ENCODE results near the gene IGIP. TPM values are rescaled to one million over a fixed set of nuclear protein-coding genes. Genes with fewer than 3 reads are reported as not detected.

The IGIP gene
- total RNA-seq, 2 experiments from 2014 or later: 1.3 to 1.5 TPM

DNA sequence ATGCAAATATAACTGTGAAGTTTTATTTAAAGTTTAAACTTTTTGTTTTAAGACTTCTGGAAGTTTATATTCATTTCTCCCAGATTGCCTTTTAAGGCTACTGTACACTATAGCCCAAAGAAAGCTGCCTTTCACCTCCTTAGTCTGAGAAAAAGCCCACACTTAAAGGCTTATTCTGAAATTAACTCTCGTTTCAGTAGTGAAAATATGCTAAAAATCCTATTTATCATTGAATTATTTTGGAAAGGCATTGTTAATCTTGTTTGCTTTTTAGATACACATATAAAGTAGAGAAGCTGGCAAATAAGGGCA, 15.1 kb upstream of the IGIP start:
- H3K27me3 Mint-ChIP-seq: peaks cover 22% of the 10 kb centered on the region
- H3K27ac Mint-ChIP-seq: no peak overlapping the region
- no peak overlapping the region for H3K4me3 Mint-ChIP-seq
- peaks cover 51% of the 10 kb centered on the region for H3K4me1 Mint-ChIP-seq (ENCODE audit: low read depth)
- peaks cover 10% of the 10 kb centered on the region for H3K36me3 Mint-ChIP-seq (ENCODE audit: low read depth)
- ATAC-seq: no peak
- TF ChIP-seq, protein P1, sequence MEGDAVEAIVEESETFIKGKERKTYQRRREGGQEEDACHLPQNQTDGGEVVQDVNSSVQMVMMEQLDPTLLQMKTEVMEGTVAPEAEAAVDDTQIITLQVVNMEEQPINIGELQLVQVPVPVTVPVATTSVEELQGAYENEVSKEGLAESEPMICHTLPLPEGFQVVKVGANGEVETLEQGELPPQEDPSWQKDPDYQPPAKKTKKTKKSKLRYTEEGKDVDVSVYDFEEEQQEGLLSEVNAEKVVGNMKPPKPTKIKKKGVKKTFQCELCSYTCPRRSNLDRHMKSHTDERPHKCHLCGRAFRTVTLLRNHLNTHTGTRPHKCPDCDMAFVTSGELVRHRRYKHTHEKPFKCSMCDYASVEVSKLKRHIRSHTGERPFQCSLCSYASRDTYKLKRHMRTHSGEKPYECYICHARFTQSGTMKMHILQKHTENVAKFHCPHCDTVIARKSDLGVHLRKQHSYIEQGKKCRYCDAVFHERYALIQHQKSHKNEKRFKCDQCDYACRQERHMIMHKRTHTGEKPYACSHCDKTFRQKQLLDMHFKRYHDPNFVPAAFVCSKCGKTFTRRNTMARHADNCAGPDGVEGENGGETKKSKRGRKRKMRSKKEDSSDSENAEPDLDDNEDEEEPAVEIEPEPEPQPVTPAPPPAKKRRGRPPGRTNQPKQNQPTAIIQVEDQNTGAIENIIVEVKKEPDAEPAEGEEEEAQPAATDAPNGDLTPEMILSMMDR (IDR thresholded peaks at IDR 0.05): no peak
- DNase-seq: no peak
- ChIA-PET CTCF (interaction anchor here (1.8 to 2.0 kb wide), 2 partner anchors 21 to 34 kb away, joined by 5 to 8 read pairs; no protein-coding TSS in a partner anchor), POLR2A (no interaction called here)
- H3K9me3 Mint-ChIP-seq: no peaks in the 10 kb centered on the region
- intact Hi-C loops (cut with micrococcal nuclease): no loop called here

DNA sequence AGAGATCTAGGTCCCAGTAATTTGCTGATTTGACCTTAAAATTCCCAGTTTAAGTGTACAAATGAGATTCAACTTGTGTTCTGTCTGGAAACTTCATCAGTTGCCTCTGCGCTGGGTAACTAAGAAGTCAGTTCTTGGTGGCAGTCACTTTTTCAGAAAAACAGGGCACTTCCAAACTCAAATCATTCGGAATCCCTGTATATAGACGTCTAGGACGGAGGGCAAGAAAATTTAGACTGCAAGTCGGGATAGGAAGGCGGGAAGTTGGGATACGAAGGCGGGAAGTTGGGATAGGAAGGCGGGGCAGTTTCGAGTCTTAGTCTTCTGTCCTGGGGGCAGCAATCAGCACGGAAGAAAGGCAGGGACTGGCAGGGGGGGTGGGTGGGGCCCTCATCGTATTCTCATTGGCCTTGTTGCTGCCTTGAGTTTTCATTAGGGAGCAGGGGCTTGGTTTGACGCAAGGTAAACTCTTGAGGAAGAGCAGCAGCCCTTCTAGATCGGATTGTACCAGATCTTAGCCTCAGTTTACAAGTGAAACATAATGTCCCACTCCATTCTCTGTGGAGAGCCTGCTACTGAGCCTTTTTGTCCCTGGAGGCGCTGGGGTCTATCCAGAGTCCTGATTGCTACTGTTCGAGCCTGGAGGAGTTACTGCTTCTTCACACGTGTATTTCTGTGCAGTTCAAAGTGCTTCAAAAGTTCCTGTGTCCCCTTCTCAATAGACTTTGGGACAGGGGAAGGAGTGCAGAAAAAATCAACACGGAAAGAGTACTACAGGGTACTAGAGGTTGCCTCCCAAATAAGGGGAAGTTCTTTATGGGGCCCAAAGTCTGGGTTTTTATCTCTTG, 14.5 kb upstream of the IGIP start:
- intact Hi-C loops (cut with micrococcal nuclease): no loop called here
- H3K4me1 Mint-ChIP-seq (ENCODE audit: low read depth): peaks cover 54% of the 10 kb centered on the region
- H3K4me3 Mint-ChIP-seq: no peak overlapping the region
- TF ChIP-seq, protein P1 (IDR thresholded peaks at IDR 0.05): no peak
- no peak overlapping the region for H3K27ac Mint-ChIP-seq
- DNase-seq (no peak), ATAC-seq (no peak)
- H3K27me3 Mint-ChIP-seq: peaks cover 22% of the 10 kb centered on the region
- ChIA-PET CTCF (interaction anchor here (7.8 kb wide), 1 partner anchor 33 kb away, joined by 91 read pairs; no protein-coding TSS in a partner anchor), POLR2A (interaction anchor here (1.9 kb wide), 1 partner anchor 11 kb away, joined by 7 read pairs; no protein-coding TSS in a partner anchor)
- H3K9me3 Mint-ChIP-seq: no peaks in the 10 kb centered on the region
- peaks cover 10% of the 10 kb centered on the region for H3K36me3 Mint-ChIP-seq (ENCODE audit: low read depth)

DNA sequence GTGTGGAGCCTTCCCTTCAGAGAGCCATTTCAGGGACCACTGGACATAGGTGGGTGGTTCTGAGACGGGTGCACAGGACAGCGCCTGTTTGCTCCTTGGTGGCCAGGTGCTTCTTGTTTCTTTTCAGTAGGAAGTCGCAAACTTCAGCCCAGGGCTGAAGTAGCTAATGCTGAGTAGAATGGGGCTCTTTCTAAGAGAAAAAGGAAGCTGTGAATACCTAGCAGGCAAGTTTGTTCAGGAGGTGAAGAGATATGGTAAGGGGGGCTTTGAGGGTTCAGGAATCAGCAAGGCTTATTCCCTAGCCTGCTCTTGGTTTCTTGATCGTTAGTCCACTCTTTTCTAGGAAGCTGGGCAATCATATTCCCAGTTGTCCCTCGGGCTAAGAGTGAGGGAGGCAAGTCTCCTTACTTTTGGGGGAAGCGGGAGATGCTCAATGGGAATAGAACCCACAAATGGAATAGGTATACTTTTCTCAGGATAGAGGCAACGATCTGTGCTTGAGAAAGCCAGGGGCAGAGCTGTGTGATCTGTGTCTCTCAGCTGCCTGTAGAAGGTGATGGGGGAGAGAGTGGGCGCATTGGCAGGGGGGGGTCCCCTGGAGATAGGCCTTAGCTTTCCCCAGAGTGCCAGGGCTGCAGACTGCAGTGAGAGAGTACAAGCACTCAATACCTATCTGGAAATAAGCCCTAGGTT, 13.7 kb upstream of the IGIP start:
- H3K27me3 Mint-ChIP-seq: peaks cover 22% of the 10 kb centered on the region

DNA sequence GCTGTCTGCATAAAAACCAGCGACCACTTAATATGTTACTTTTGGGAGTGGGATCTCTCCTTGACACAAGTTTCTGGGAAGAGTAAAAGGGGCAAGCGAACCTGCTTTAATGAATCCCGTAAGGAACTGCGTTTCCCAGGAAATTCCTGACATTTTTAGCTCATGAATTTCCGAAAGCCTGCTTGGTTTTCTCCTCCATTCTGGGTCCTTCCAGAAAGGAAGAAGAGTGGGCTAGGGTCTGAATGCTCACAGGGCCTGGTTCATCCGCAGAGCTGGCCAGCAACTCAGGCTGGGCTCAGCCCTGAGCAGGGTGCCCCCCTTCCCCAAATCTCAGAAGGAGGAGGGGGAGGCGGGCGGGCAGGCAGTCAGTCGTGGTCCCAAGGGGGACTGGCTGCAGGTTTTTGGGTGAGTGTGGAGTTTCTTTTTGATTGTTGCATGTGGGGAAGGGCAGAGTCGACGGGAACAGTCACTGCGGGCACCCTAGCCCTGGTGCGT, 13.0 kb upstream of the IGIP start:
- Mint-ChIP-seq H3K27ac (peak overlapping the region; percentile 46), H3K9me3 (no peaks in the 10 kb centered on the region), H3K36me3 (ENCODE audit: low read depth) (peaks cover 10% of the 10 kb centered on the region), H3K4me1 (ENCODE audit: low read depth) (peaks cover 55% of the 10 kb centered on the region), H3K27me3 (peaks cover 22% of the 10 kb centered on the region), H3K4me3 (peak overlapping the region; percentile 95)
- intact Hi-C loops (cut with micrococcal nuclease): no loop called here
- ATAC-seq: peak; percentile 2
- ChIA-PET POLR2A (interaction anchor here (0.6 to 1.9 kb wide), 4 partner anchors 9 to 313 kb away, joined by 3 to 7 read pairs (median 4); no protein-coding TSS in a partner anchor), CTCF (interaction anchor here (0.7 to 7.8 kb wide), 4 partner anchors 9 to 69 kb away, joined by 3 to 91 read pairs (median 8); partner anchors contain the start of gene NRG2)
- TF ChIP-seq, protein P1 (IDR thresholded peaks at IDR 0.05): no peak
- no peak for DNase-seq

More for the DNA sequence above, 13.7 kb upstream of the IGIP start:
- Mint-ChIP-seq H3K4me3 (peak overlapping the region; percentile 95), H3K9me3 (no peaks in the 10 kb centered on the region), H3K27ac (no peak overlapping the region), H3K36me3 (ENCODE audit: low read depth) (peaks cover 10% of the 10 kb centered on the region), H3K4me1 (ENCODE audit: low read depth) (peaks cover 52% of the 10 kb centered on the region)
- intact Hi-C loops (cut with micrococcal nuclease): no loop called here
- ChIA-PET CTCF (interaction anchor here (0.7 to 7.8 kb wide), 4 partner anchors 10 to 69 kb away, joined by 3 to 91 read pairs (median 8); partner anchors contain the start of gene NRG2), POLR2A (interaction anchor here (1.0 to 1.9 kb wide), 3 partner anchors 10 to 54 kb away, joined by 4 to 7 read pairs (median 4); no protein-coding TSS in a partner anchor)
- ATAC-seq (no peak), DNase-seq (peak; percentile 9)
- TF ChIP-seq, protein P1 (IDR thresholded peaks at IDR 0.05): no peak

Data from activated CD8-positive, alpha-beta T cell treated with anti-CD3 and anti-CD28 coated beads for 36 hours (primary cell).